Measurements from ENCODE around the gene RBM33.

RBM33 gene

GRCh38 chr7:155811560-155811894 is 167.1 kb downstream of the RBM33 start:
- DNase-seq (ENCODE audit: low read depth) = no peak
- H3K4me3 ChIP-seq (ENCODE audit: control insufficient read depth, low read depth, low read length) = no peak overlapping the region
- no peak for TF ChIP-seq CTCF (conservative IDR thresholded peaks at IDR 0.05; ENCODE audit: control insufficient read depth, insufficient read depth, low read depth, low read length)

DNA sequence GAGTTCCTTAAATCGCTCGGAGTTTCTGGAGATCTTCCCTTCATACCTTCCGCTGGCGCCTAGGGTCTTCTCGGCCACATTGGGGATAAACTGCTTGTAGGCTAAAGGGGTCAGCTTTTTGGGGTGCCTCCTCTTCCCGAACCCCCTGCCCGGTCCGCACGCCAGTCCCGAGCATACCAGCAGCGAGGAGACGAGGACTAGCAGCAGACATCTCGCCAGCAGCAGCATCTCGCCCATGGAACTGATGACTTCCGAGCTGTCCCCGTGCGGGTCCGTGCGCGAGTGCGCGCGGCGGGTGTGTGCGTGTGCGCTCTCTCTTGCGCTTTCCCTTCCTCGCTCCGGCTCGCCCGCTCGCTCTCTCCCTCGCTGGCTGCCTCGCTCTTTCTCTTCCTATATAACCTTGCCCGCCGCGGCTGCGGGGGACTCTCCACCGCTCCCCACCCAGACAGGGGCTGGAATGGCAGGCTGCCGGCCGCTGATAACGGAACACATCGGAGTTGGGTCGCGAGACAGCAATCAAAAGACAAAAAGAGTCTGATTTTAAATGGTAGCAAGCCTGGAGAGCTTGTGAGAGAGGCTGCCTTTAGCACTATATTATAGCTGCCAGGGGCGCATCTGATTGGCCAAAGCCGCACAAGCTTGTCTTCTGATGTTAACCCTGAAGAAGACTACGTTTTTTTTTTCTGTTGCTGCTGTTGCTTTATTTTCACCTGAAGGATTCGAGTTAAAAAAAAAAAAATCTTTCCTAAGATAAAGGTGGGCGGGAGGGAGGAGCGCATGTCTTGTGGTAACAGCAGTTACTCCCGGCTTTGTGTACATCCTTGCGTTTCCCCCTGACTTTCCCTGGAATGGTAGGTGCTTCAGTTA is 167.7 kb downstream of the RBM33 start, which contains the start of gene SHH:
Gene SHH (minus strand): TSS at position 569 of the 867 bp plus-strand sequence. CDS start 341 bp downstream, at position 228.
- no peak for DNase-seq (ENCODE audit: low read depth)
- TF ChIP-seq CTCF (conservative IDR thresholded peaks at IDR 0.05; ENCODE audit: control insufficient read depth, insufficient read depth, low read depth, low read length) = no peak
- H3K4me3 ChIP-seq (ENCODE audit: control insufficient read depth, low read depth, low read length) = no peak within 1 kb of the TSS

DNA sequence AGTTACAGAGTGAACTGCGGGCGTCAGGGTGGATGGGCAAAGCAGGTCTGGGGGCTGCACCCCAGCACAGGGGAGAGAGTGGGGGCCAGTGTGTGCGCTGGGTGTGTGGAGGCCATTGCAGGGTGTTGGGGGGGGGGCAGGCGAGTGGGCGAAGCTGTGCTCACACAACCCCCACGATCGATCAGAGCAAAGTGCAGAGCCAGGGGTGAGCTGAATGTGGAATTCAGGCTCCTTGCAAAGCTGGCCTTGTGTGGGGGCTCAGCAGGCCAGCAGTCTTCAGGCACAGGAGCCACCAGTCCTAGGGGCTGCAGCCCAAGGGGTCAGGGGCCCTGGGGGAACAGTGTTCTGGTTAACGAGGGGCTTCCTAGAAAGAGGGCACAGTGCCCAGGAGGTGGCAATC is 168.7 kb downstream of the RBM33 start:
- no peak for TF ChIP-seq CTCF (conservative IDR thresholded peaks at IDR 0.05; ENCODE audit: control insufficient read depth, insufficient read depth, low read depth, low read length)
- no peak for DNase-seq (ENCODE audit: low read depth)
- no peak overlapping the region for H3K4me3 ChIP-seq (ENCODE audit: control insufficient read depth, low read depth, low read length)

- no peak for DNase-seq (ENCODE audit: low read depth)
- no peak for TF ChIP-seq CTCF (conservative IDR thresholded peaks at IDR 0.05; ENCODE audit: control insufficient read depth, insufficient read depth, low read depth, low read length)
- H3K4me3 ChIP-seq (ENCODE audit: control insufficient read depth, low read depth, low read length) = no peak overlapping the region
These were observed 169.3 kb downstream of the RBM33 start for GRCh38 chr7:155813546-155814315.

DNA sequence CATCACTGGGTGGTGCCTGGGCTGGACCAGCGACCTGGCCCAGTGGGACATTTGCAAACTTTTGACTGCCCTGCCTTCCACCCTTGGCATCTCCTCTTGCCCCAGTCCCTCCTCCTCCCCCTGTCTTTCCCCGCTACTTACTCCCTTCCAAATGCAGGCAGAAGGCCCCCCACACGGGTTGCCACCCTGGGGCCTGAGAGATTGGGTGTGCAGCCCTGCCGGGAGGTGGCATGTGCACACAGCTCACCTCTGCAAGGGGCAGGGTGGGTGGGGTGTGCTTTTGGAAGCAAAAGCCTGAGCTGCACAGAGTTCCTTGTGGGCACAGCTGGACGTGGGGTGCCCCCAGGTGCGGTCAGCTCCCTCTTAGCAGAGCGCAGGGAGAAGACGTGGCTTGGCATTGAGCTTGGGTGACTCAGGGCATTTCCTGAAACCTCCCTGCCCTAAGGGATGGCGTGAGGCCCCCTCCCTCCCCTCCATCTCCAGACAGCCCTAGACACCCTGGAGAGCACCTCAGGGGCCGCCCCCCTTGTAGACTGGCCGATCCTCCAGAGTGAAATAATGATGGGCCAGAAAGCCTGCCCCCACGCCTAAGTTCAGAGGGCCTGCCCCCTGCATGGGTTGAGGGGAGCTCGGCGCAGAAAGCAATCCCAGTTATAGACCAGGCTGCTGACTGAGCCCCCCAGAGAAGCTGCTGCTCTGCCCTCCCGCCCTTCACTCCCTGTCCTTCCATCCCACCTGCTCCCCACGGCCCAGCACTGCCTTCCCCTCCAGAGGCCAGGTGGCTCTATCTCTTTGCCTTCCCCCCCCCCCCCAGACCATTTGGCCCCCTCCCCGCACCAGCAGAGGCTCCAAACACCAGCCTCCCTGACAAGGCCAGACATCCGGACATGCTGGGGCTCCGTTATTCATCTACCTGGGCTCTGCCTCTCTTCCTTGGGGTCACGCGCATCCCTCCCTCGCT is 170.1 kb downstream of the RBM33 start:
- no peak for DNase-seq (ENCODE audit: low read depth)
- H3K4me3 ChIP-seq (ENCODE audit: control insufficient read depth, low read depth, low read length) = no peak overlapping the region
- TF ChIP-seq CTCF (conservative IDR thresholded peaks at IDR 0.05; ENCODE audit: control insufficient read depth, insufficient read depth, low read depth, low read length) = no peak
